Heart left ventricle (tissue), 16 donors: ENCODE data around the gene PTPRK. TPM values are rescaled to one million over a fixed set of nuclear protein-coding genes. Genes with fewer than 3 reads are reported as not detected.

Experiments used
- ATAC-seq, 4 donors: fragments of 200-7000 bp; cut with Tn5 transposase; one replicate each; pipeline ENCODE4 v1.9.1; 2020 to 2022; ENCODE audit warnings: moderate library complexity in 4 of 4, mild to moderate bottlenecking in 3 of 4, moderate number of reproducible peaks in 1 of 4
- DNase-seq, 5 donors: peaks; one replicate each; pipeline ENCODE4 v3.0.0-alpha.2; 2020
- H3K27ac ChIP-seq, 12 donors: fragments of 200-600 bp; sonication (generic) in 4 of 12; one replicate each; pipeline versions ENCODE4 v1.5.0 to v1.8.0; 2016 to 2022; ENCODE audit warnings: mild to moderate bottlenecking in 2 of 12
- H3K27me3 ChIP-seq, 9 donors: fragments of 200-600 bp; sonication (generic) in 2 of 9; one replicate each; pipeline versions ENCODE4 v1.5.1 to v1.8.0; 2016 to 2022; ENCODE audit warnings: mild to moderate bottlenecking in 3 of 9
- H3K36me3 ChIP-seq, 9 donors: fragments of 200-600 bp; sonication (generic) in 2 of 9; one replicate each; pipeline versions ENCODE4 v1.5.0 to v1.8.0; 2018 to 2022; ENCODE audit warnings: mild to moderate bottlenecking in 2 of 9
- H3K4me1 ChIP-seq, 12 donors: fragments of 200-600 bp; sonication (generic) in 4 of 12; one replicate each; pipeline versions ENCODE4 v1.5.0 to v1.8.0; 2016 to 2022; ENCODE audit warnings: mild to moderate bottlenecking in 3 of 12
- H3K4me3 ChIP-seq, 12 donors: fragments of 200-600 bp; sonication (generic) in 4 of 12; one replicate each; pipeline versions ENCODE4 v1.5.0 to v1.8.0; 2017 to 2022; ENCODE audit warnings: mild to moderate bottlenecking in 9 of 12, moderate library complexity in 4 of 12
- H3K9me3 ChIP-seq, 12 donors: fragments of 200-600 bp; sonication (generic) in 4 of 12; one replicate each; pipeline versions ENCODE4 v1.5.0 to v1.8.0; 2016 to 2022; ENCODE audit warnings: mild to moderate bottlenecking in 1 of 12
- POLR2A ChIP-seq, 2 donors: fragments of 450-650 bp; IDR thresholded peaks; one replicate each; pipeline ENCODE4 v1.6.1; 2017; ENCODE audit warnings: antibody characterized with exemption in 2 of 2, mild to moderate bottlenecking in 2 of 2, moderate library complexity in 2 of 2
- WGBS, 4 donors: extraction: QIAGEN DNeasy Blood & Tissue Kit in 2 of 4; methylation state at CpG; one replicate each; pipeline versions ENCODE4 v1.1.5 to v1.1.7; 2013 to 2018; 5-methylcytosine and 5-hydroxymethylcytosine counted together
- intact Hi-C, 10 donors: fragments of 100-400 bp; cut with DNase I; formaldehyde crosslinking; loops; one replicate each; pipeline versions ENCODE4 v1.11.1 to v1.14.2; 2022
- polyA plus RNA-seq, 2 donors: library from polyadenylated mRNA; stranded (reverse); fragments of 200-250 nt; gene quantifications; one replicate each; pipeline ENCODE4 v1.2.3, GENCODE V29; 2013
- total RNA-seq, 9 donors: library from RNA; depleted of rRNA in 2 of 9; stranded (reverse); fragments of >200 nt in 2 of 9; fragmentation: NEBNext Ultra II Directional in 3 of 9; extraction: Animal tissue kit (Norgen Biotek cat#: 25700) in 3 of 9; gene quantifications; one replicate each; pipeline versions ENCODE4 v1.1.0 to v1.2.4, GENCODE V29; 2016 to 2023
- TF ChIP-seq, protein P1 (sequence below), 12 donors: fragments of 200-600 bp; sonication (generic) in 4 of 12; IDR thresholded peaks; one replicate each; pipeline versions ENCODE4 v1.5.0 to v1.8.0; 2018 to 2022; ENCODE audit warnings: antibody characterized with exemption in 12 of 12, mild to moderate bottlenecking in 5 of 12
- donor health status: ischemic (EF 13 %, LVEDD 7.1; RV severe dilation, severe dysfunction).
- donor health status: healthy with polysubstance abuse.
- donor health status: DM: no; HTN: yes; CAD: no.
- donor health status: DM: no; HTN: no; CAD: no.
- donor health status: ischemic (EF 25% LVEDD 6.9; RV normal size, moderate dysfunction).
- donor health status: ischemic (EF 25% LVEDD 5.7; RV mildly dilated, moderate dysfunction).
- donor health status: healthy.
- donor health status: DM: yes; HTN: yes; CAD: no.
- donor health status: ischemic (EF 35%, LVEDD 5.7; RV mildly dilated, moderate dysfunction).
- donor health status: nonischemic (EF 11% LVEDD 7.7; RV severe dilation, severe dysfunction).
- donor health status: DM: yes; HTN: yes; CAD: no.
- donor health status: PGD.
- donor health status: ischemic (EF 29% LVEDD 5.4; RV normal size, mild dysfunction).
- donor health status: nonischemic (EF 23%, LVEDD 6.1; RV moderate dilation, normal function).

PTPRK gene
- total and polyA plus RNA-seq, 11 donors: 5.4 to 50.8 (median 38.5) TPM

DNA sequence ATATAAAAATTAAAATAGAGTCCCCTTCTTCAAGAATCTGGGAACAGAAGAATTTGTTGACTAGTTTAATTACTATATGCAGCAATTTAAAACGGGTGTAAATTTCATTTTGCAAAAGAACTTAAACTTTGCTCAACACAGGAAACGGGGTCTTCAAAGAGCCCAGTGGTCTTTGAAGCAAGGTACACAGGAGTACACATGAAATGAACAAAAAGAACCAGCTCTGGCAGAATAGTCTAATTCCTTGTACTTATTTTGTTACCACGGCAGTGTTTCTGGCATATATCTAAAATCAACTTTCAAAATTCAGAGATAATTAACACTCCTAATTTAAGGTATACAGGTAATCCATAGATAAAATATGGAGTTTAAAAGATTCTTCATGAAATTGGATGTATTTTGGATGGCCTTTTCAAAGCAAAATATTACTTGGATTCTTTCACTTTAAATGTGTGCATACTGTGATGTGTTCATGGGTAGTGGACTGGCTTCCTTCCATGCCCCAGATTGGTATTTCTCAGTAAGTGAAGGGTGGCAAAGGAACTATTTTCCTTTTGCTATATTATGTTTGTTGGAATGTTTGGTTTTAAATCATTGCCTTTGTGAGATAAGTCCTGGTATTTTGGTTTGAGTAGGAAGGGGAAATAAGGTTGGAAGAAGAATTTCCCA is 522.8 kb downstream of the PTPRK start:
- H3K27ac ChIP-seq: no peak overlapping the region
- H3K4me3 ChIP-seq: no peak overlapping the region
- TF ChIP-seq, protein P1, sequence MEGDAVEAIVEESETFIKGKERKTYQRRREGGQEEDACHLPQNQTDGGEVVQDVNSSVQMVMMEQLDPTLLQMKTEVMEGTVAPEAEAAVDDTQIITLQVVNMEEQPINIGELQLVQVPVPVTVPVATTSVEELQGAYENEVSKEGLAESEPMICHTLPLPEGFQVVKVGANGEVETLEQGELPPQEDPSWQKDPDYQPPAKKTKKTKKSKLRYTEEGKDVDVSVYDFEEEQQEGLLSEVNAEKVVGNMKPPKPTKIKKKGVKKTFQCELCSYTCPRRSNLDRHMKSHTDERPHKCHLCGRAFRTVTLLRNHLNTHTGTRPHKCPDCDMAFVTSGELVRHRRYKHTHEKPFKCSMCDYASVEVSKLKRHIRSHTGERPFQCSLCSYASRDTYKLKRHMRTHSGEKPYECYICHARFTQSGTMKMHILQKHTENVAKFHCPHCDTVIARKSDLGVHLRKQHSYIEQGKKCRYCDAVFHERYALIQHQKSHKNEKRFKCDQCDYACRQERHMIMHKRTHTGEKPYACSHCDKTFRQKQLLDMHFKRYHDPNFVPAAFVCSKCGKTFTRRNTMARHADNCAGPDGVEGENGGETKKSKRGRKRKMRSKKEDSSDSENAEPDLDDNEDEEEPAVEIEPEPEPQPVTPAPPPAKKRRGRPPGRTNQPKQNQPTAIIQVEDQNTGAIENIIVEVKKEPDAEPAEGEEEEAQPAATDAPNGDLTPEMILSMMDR (IDR thresholded peaks at IDR 0.05): no peak
- TF ChIP-seq POLR2A (IDR thresholded peaks at IDR 0.05): no peak
- WGBS, 4 donors: 85 to 94% (median 90%) methylated on average over 3 of the region's 3 CpGs
- H3K27me3 ChIP-seq: no peaks in the 10 kb centered on the region
- intact Hi-C loops: no loop called here
- H3K4me1 ChIP-seq: no peaks in the 10 kb centered on the region
- H3K36me3 ChIP-seq: peaks cover 0 to 23% (median 3%) of the 10 kb centered on the region in 9 donors
- DNase-seq (no peak), ATAC-seq (no peak)
- H3K9me3 ChIP-seq: no peaks in the 10 kb centered on the region

DNA sequence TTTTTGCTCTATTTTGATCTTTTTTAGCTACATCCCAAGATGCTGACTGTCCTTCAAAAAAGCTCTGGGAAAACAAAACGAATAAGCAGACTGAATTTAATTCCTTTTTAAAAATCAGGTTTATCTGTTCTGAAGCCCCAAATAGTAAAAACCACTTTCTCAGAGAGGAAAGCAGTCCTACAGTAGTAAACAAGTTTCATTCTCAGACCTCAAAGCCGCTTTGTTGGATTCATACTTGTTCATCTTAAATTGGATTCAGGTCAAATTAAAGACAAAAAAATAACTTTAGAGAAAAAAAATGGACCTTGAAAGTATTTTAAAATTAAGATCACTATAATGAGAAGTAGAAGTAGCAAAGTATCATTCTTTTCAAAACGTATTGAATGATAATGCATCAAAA is 523.5 kb downstream of the PTPRK start:
- Histone ChIP-seq H3K27me3 (no peaks in the 10 kb centered on the region), H3K4me1 (no peaks in the 10 kb centered on the region), H3K27ac (no peak overlapping the region), H3K4me3 (no peak overlapping the region), H3K36me3 (peaks cover 0 to 23% (median 3%) of the 10 kb centered on the region in 9 donors), H3K9me3 (no peaks in the 10 kb centered on the region)
- ATAC-seq: no peak
- WGBS, 4 donors: 89 to 95% (median 93%) methylated on average over 3 of the region's 3 CpGs
- DNase-seq: no peak
- TF ChIP-seq, protein P1 (IDR thresholded peaks at IDR 0.05): no peak
- TF ChIP-seq POLR2A (IDR thresholded peaks at IDR 0.05): no peak
- intact Hi-C loops: no loop called here

DNA sequence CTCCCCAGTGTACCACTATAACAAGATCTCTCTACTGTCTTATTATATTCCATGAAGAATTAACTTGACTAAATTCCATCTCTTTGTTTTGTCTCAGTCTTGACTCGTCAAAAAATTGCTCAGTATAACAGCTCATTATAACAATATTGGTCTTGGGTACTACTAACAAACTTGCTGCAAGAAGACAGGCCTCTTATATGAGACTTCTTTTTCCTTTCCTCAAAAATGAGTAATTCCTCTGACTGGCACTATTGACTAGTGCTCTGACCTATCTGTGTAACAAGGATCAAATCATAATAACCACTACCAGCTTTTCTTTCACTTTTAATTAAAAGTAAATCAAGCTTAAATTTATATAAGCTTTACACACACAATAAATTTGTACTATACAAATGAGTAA is 528.3 kb downstream of the PTPRK start:
- no peaks in the 10 kb centered on the region for H3K4me1 ChIP-seq
- H3K27ac ChIP-seq: no peak overlapping the region
- DNase-seq (no peak), ATAC-seq (no peak)
- TF ChIP-seq POLR2A (IDR thresholded peaks at IDR 0.05): no peak
- TF ChIP-seq, protein P1 (IDR thresholded peaks at IDR 0.05): no peak
- no peaks in the 10 kb centered on the region for H3K27me3 ChIP-seq
- H3K9me3 ChIP-seq: no peaks in the 10 kb centered on the region
- H3K4me3 ChIP-seq: no peak overlapping the region
- peaks cover 0 to 43% (median 3%) of the 10 kb centered on the region in 9 donors for H3K36me3 ChIP-seq
- intact Hi-C loops: no loop called here
- 82 to 95% (median 91%) methylated on average over 1 of the region's 1 CpG for WGBS, 4 donors

DNA sequence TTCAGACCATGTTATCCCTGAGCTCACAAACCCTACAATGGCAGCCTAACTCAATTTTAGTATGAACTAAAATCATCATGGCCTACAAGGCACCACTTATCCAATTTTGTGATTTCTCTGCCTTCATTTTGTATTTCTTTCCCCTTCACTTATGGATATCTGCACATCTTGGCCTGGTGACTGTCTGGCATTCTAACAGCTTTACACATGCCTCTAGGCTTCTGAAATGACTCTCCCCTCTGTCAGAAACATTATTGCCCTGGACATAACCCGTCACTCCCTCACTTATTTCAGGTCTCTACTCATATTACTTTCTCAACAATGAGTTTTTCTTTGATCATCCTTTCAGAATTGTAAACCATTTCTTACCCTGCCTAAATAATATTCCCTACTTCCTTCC is 530.3 kb downstream of the PTPRK start:
- Histone ChIP-seq H3K27me3 (no peaks in the 10 kb centered on the region), H3K4me1 (no peaks in the 10 kb centered on the region), H3K27ac (no peak overlapping the region), H3K9me3 (no peaks in the 10 kb centered on the region), H3K4me3 (no peak overlapping the region), H3K36me3 (peaks cover 0 to 48% (median under 1%) of the 10 kb centered on the region in 9 donors)
- 93 to 98% (median 95%) methylated on average over 1 of the region's 1 CpG for WGBS, 4 donors
- no peak for ATAC-seq
- TF ChIP-seq POLR2A (IDR thresholded peaks at IDR 0.05): no peak
- TF ChIP-seq, protein P1 (IDR thresholded peaks at IDR 0.05): no peak
- intact Hi-C loops: no loop called here
- no peak for DNase-seq
